ENCODE data around the gene ABCB1. TPM values are rescaled to one million over a fixed set of nuclear protein-coding genes. Genes with fewer than 3 reads are reported as not detected.

Gene ABCB1
- 0.63 TPM for polyA plus RNA-seq (2013, experiment 1 of 2)
- 0.96 TPM for polyA plus RNA-seq (2013, experiment 2 of 2)

GRCh38 chr7:87600130-87601124 is at the start of gene ABCB1:
Gene ABCB1, minus strand, starts transcription at chr7:87600884. Its CDS starts 700 bp downstream, at chr7:87600184.
- WGBS, 2 experiments (ENCODE audit: insufficient coverage in 2 of 2): 2 to 4% methylated on average over 52 to 59 of the region's 61 CpGs
- Histone ChIP-seq H3K4me3 (ENCODE audit: extremely low read depth, insufficient read depth, low read length, poor library complexity, severe bottlenecking) (peak within 1 kb of the TSS; percentile 21), H3K36me3 (ENCODE audit: control insufficient read depth, insufficient read depth, low read length) (no peaks in the 10 kb centered on the region), H3K27ac (ENCODE audit: low read depth, low read length, severe bottlenecking) (no peak within 1 kb of the TSS), H3K9me3 (ENCODE audit: control insufficient read depth, low read length) (no peaks in the 10 kb centered on the region), H3K4me1 (ENCODE audit: control insufficient read depth, insufficient read depth, low read length, poor library complexity, severe bottlenecking) (peaks cover 4% of the 10 kb centered on the region)

GRCh38 chr7:87648316-87648715 is 47.6 kb upstream of the ABCB1 start:
- no peak overlapping the region for H3K4me3 ChIP-seq (ENCODE audit: extremely low read depth, insufficient read depth, low read length, poor library complexity, severe bottlenecking)
- no peaks in the 10 kb centered on the region for H3K36me3 ChIP-seq (ENCODE audit: control insufficient read depth, insufficient read depth, low read length)
- WGBS, 2 experiments (ENCODE audit: insufficient coverage in 2 of 2): no CpG with 5 or more reads among the region's 1 CpG
- no peaks in the 10 kb centered on the region for H3K9me3 ChIP-seq (ENCODE audit: control insufficient read depth, low read length)
- H3K4me1 ChIP-seq (ENCODE audit: control insufficient read depth, insufficient read depth, low read length, poor library complexity, severe bottlenecking): no peaks in the 10 kb centered on the region
- H3K27ac ChIP-seq (ENCODE audit: low read depth, low read length, severe bottlenecking): no peak overlapping the region

GRCh38 chr7:87645446-87645845 is 44.8 kb upstream of the ABCB1 start:
- WGBS, 2 experiments (ENCODE audit: insufficient coverage in 2 of 2): 90 to 100% methylated on average over 1 of the region's 1 CpG
- no peak overlapping the region for H3K27ac ChIP-seq (ENCODE audit: low read depth, low read length, severe bottlenecking)

GRCh38 chr7:87635921-87636320 is 35.2 kb upstream of the ABCB1 start:
- H3K9me3 ChIP-seq (ENCODE audit: control insufficient read depth, low read length): no peaks in the 10 kb centered on the region
- no peaks in the 10 kb centered on the region for H3K36me3 ChIP-seq (ENCODE audit: control insufficient read depth, insufficient read depth, low read length)
- H3K4me1 ChIP-seq (ENCODE audit: control insufficient read depth, insufficient read depth, low read length, poor library complexity, severe bottlenecking): no peaks in the 10 kb centered on the region
- H3K27ac ChIP-seq (ENCODE audit: low read depth, low read length, severe bottlenecking): no peak overlapping the region
- 80 to 100% methylated on average over 1 of the region's 1 CpG for WGBS, 2 experiments (ENCODE audit: insufficient coverage in 2 of 2)
- H3K4me3 ChIP-seq (ENCODE audit: extremely low read depth, insufficient read depth, low read length, poor library complexity, severe bottlenecking): no peak overlapping the region

More at GRCh38 chr7:87645446-87645845, 44.8 kb upstream of the ABCB1 start:
- Histone ChIP-seq H3K4me3 (ENCODE audit: extremely low read depth, insufficient read depth, low read length, poor library complexity, severe bottlenecking) (no peak overlapping the region), H3K36me3 (ENCODE audit: control insufficient read depth, insufficient read depth, low read length) (no peaks in the 10 kb centered on the region), H3K9me3 (ENCODE audit: control insufficient read depth, low read length) (no peaks in the 10 kb centered on the region), H3K4me1 (ENCODE audit: control insufficient read depth, insufficient read depth, low read length, poor library complexity, severe bottlenecking) (no peaks in the 10 kb centered on the region)

GRCh38 chr7:87628780-87629569 is 28.3 kb upstream of the ABCB1 start:
- 4 to 5% methylated on average over 28 to 34 of the region's 39 CpGs for WGBS, 2 experiments (ENCODE audit: insufficient coverage in 2 of 2)
- Histone ChIP-seq H3K4me3 (ENCODE audit: extremely low read depth, insufficient read depth, low read length, poor library complexity, severe bottlenecking) (peak overlapping the region; percentile 55), H3K4me1 (ENCODE audit: control insufficient read depth, insufficient read depth, low read length, poor library complexity, severe bottlenecking) (no peaks in the 10 kb centered on the region), H3K9me3 (ENCODE audit: control insufficient read depth, low read length) (no peaks in the 10 kb centered on the region), H3K36me3 (ENCODE audit: control insufficient read depth, insufficient read depth, low read length) (no peaks in the 10 kb centered on the region), H3K27ac (ENCODE audit: low read depth, low read length, severe bottlenecking) (no peak overlapping the region)

- H3K36me3 ChIP-seq (ENCODE audit: control insufficient read depth, insufficient read depth, low read length): no peaks in the 10 kb centered on the region
- no peaks in the 10 kb centered on the region for H3K4me1 ChIP-seq (ENCODE audit: control insufficient read depth, insufficient read depth, low read length, poor library complexity, severe bottlenecking)
- whole genome bisulfite sequencing, 2 experiments (ENCODE audit: insufficient coverage in 2 of 2): 0 to 3% methylated on average over 12 to 15 of the region's 30 CpGs
- H3K9me3 ChIP-seq (ENCODE audit: control insufficient read depth, low read length): no peaks in the 10 kb centered on the region
- peak overlapping the region; percentile 55 for H3K4me3 ChIP-seq (ENCODE audit: extremely low read depth, insufficient read depth, low read length, poor library complexity, severe bottlenecking)
- no peak overlapping the region for H3K27ac ChIP-seq (ENCODE audit: low read depth, low read length, severe bottlenecking)
Measured at GRCh38 chr7:87627634-87627994, 26.9 kb upstream of the ABCB1 start.

- H3K36me3 ChIP-seq (ENCODE audit: control insufficient read depth, insufficient read depth, low read length): no peaks in the 10 kb centered on the region
- H3K27ac ChIP-seq (ENCODE audit: low read depth, low read length, severe bottlenecking): no peak overlapping the region
- 92 to 93% methylated on average over 9 to 13 of the region's 15 CpGs for WGBS, 2 experiments (ENCODE audit: insufficient coverage in 2 of 2)
- no peaks in the 10 kb centered on the region for H3K9me3 ChIP-seq (ENCODE audit: control insufficient read depth, low read length)
- H3K4me3 ChIP-seq (ENCODE audit: extremely low read depth, insufficient read depth, low read length, poor library complexity, severe bottlenecking): no peak overlapping the region
- no peaks in the 10 kb centered on the region for H3K4me1 ChIP-seq (ENCODE audit: control insufficient read depth, insufficient read depth, low read length, poor library complexity, severe bottlenecking)
Measured at GRCh38 chr7:87625101-87625500, 24.4 kb upstream of the ABCB1 start.

GRCh38 chr7:87624628-87625027 is 23.9 kb upstream of the ABCB1 start:
- Histone ChIP-seq H3K4me3 (ENCODE audit: extremely low read depth, insufficient read depth, low read length, poor library complexity, severe bottlenecking) (no peak overlapping the region), H3K9me3 (ENCODE audit: control insufficient read depth, low read length) (no peaks in the 10 kb centered on the region), H3K27ac (ENCODE audit: low read depth, low read length, severe bottlenecking) (no peak overlapping the region), H3K36me3 (ENCODE audit: control insufficient read depth, insufficient read depth, low read length) (no peaks in the 10 kb centered on the region), H3K4me1 (ENCODE audit: control insufficient read depth, insufficient read depth, low read length, poor library complexity, severe bottlenecking) (no peaks in the 10 kb centered on the region)
- 77 to 80% methylated on average over 2 to 5 of the region's 7 CpGs for WGBS, 2 experiments (ENCODE audit: insufficient coverage in 2 of 2)

- WGBS, 2 experiments (ENCODE audit: insufficient coverage in 2 of 2): 60% methylated on average over 1 of the region's 1 CpG; no CpG with 5 or more reads in 1 of the 2 experiments
- H3K9me3 ChIP-seq (ENCODE audit: control insufficient read depth, low read length): no peaks in the 10 kb centered on the region
- no peak overlapping the region for H3K4me3 ChIP-seq (ENCODE audit: extremely low read depth, insufficient read depth, low read length, poor library complexity, severe bottlenecking)
- no peaks in the 10 kb centered on the region for H3K36me3 ChIP-seq (ENCODE audit: control insufficient read depth, insufficient read depth, low read length)
- H3K4me1 ChIP-seq (ENCODE audit: control insufficient read depth, insufficient read depth, low read length, poor library complexity, severe bottlenecking): no peaks in the 10 kb centered on the region
- H3K27ac ChIP-seq (ENCODE audit: low read depth, low read length, severe bottlenecking): no peak overlapping the region
Measured at GRCh38 chr7:87615197-87615596, 14.5 kb upstream of the ABCB1 start.

GRCh38 chr7:87609916-87610315 is 9.2 kb upstream of the ABCB1 start:
- Histone ChIP-seq H3K4me1 (ENCODE audit: control insufficient read depth, insufficient read depth, low read length, poor library complexity, severe bottlenecking) (no peaks in the 10 kb centered on the region), H3K36me3 (ENCODE audit: control insufficient read depth, insufficient read depth, low read length) (no peaks in the 10 kb centered on the region), H3K4me3 (ENCODE audit: extremely low read depth, insufficient read depth, low read length, poor library complexity, severe bottlenecking) (no peak overlapping the region), H3K27ac (ENCODE audit: low read depth, low read length, severe bottlenecking) (no peak overlapping the region), H3K9me3 (ENCODE audit: control insufficient read depth, low read length) (no peaks in the 10 kb centered on the region)
- 84 to 96% methylated on average over 2 to 3 of the region's 5 CpGs for WGBS, 2 experiments (ENCODE audit: insufficient coverage in 2 of 2)

All from mesodermal cell (in vitro differentiated cells).